Activated T-cell treated with anti-CD3 and anti-CD28 coated beads for 24 hours (primary cell): ENCODE measurements around the gene WEE2.
"Not testable (repeated sequence)": the region's sequence is repeated elsewhere in the genome, so short reads cannot be mapped to it uniquely, and the experiment has no call there.

Source experiments
- DNase-seq: peaks from one replicate; pipeline ENCODE4 v3.0.0-alpha.2; 2020; ENCODE audit warnings: low read depth

Gene WEE2

GRCh38 chr7:141708351-141708750 lies at the start of gene WEE2:
Gene WEE2, plus strand, starts transcription at chr7:141708353. Its CDS starts 406 bp downstream, at chr7:141708759.
- no peak for DNase-seq

DNA sequence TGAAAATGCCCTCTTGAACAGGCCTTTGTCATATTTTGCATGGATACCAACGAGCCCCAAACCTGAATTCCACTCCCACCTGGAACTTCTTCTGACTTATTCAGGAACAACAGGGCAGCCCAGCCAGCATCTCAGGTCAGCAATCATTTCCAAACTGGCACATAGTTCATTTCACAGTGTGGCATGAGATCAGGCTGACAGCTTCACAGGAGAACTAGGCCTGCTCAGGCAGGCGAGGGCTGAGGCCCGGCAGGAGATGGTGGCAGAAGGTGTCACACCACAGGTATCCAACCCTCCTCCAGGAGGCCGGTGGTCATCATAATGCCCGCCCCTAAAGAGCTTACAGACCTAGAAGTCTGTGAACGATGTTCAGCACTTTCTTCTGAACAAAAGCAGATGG lies 48.7 kb upstream of the WEE2 start:
- no peak for DNase-seq

- no peak for DNase-seq
Observed at GRCh38 chr7:141660259-141660658, 47.9 kb upstream of the WEE2 start.

DNA sequence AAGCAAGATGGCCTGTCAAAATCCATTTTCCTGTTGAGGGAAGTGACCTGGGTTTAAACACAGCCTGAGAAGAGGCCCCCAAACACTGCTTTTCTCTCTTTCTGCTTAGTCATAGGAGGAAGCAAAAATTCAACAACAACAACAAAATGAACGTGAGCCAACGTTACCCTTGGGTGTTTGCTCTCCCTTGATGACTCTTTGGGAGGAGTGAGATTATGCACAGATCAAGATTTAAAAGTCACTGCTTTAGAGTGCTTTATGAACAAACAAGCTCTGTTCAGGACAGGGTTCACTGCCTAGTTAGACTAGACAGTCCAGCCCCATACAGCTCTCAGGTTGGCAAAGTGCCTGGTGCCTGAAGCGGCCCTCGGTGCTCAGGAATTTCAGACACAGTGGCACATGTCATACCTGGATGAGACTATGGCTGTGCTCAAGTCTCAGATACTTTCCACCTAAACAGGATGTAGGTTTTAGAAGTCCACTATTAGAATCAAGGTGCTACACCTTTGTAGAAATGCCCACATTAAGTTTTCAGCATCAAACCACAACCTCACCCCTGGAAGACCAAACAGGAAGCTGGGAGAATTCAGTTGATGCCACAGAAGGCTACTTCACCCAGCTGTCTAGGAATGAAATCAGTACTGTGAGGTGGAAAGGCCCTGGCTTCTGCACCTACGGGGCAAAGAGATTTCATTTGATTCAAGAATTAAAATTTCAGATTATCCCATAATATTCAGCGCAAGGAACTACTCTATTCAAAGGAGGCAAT lies 44.9 kb upstream of the WEE2 start:
- no peak for DNase-seq

GRCh38 chr7:141664450-141664849 lies 43.7 kb upstream of the WEE2 start:
- DNase-seq, result no peak

- DNase-seq, result no peak
Observed at GRCh38 chr7:141665208-141666035, 42.7 kb upstream of the WEE2 start.

- no peak for DNase-seq
Observed at GRCh38 chr7:141666071-141666470, 42.1 kb upstream of the WEE2 start.

GRCh38 chr7:141668853-141669252 lies 39.3 kb upstream of the WEE2 start:
- no peak for DNase-seq

- DNase-seq, result no peak
Observed at GRCh38 chr7:141671705-141672496, 36.3 kb upstream of the WEE2 start.

- no peak for DNase-seq
Observed at GRCh38 chr7:141673346-141673745, 34.8 kb upstream of the WEE2 start.

DNA sequence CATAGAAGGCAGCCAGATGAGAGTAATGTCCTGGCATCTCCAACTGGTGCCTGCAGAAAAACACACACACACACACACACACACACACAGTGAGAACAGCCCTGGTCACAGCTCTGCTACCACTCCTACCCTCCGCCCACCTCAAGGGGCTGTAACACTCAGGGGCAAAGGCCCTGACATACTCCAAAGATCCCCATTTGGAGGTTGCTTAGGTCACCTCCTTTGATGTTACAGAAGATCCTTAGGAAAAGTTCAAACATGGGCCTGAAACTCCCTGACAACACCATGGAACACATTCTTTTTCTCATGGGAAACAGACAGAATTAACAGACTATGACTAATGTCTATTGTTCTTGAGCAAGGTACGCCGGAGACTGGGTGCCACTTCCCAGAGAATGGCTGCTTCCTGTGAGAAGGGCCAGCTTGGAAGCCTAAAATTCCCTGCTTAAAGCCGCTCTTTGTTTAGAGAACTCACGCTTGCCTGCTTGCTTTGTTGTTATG lies 33.9 kb upstream of the WEE2 start:
- no peak for DNase-seq

- no peak for DNase-seq
Observed at GRCh38 chr7:141674702-141675101, 33.5 kb upstream of the WEE2 start.

GRCh38 chr7:141675436-141676215 lies 32.5 kb upstream of the WEE2 start:
- no peak for DNase-seq

DNA sequence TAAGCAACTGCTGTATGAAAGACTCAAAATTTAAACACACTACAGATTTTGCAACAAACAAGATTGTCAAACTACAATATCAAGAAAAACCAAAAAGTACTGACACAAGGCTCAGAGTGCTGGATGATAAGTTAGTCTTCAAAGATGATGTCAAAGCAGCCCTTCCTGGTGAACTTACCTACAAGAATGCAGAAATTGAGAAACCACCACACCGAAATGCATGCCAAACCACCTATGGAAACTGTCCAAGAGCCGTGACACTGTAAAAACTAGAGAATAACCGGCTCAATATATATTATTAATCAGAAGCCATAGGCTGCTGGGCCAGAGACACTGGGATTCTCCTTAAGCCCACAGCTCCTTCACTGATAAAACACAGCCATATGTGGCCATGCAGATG lies 31.5 kb upstream of the WEE2 start:
- DNase-seq, result no peak

DNA sequence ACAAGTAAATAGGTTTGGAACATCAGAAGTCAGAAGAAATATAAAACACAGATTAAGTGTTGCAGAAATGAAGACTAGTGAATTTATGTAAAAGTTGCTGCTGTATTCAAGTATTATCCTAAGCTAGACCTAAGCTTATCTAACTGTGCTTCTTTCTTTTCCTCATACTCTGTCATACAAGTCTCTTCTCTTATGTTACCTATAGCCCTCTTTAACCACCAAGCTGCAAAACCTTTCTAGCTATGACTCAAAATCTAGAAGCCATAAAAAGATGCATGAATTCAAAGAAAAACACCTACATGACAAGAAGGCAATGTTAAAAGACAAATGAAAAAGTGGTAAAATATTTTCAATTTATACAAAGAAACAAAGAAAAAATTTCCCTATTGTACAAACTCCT lies 29.1 kb upstream of the WEE2 start:
- DNase-seq, result no peak

GRCh38 chr7:141685285-141686023 lies 22.7 kb upstream of the WEE2 start:
- no peak for DNase-seq

GRCh38 chr7:141686074-141686473 lies 22.1 kb upstream of the WEE2 start:
- no peak for DNase-seq

DNA sequence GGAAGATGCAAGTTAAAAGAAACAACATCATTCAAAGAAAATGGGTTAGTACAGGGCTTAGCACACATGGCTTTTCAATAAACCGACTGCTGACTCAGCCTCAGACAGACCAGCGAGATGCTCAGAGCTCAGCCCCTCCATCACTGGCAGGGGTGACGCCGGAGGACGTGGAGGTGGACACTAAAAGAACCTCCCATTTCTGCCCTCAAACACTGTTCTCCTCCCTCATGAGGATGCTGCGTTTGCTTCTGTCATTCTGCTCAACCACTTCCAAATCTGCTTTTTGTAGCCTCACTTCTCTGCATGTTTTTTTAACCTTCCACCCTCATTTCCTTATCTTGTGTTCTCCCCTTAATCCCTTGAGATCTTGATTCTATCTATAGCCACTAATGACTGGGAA lies 21.5 kb upstream of the WEE2 start:
- no peak for DNase-seq

GRCh38 chr7:141688043-141688442 lies 20.1 kb upstream of the WEE2 start:
- DNase-seq, result no peak

GRCh38 chr7:141689072-141689825 lies 18.9 kb upstream of the WEE2 start:
- not testable (repeated sequence) for DNase-seq
